ENCODE results near the gene CIITA.
"Not testable (repeated sequence)": the region's sequence is repeated elsewhere in the genome, so short reads cannot be mapped to it uniquely, and the experiment has no call there.

CIITA gene

DNA sequence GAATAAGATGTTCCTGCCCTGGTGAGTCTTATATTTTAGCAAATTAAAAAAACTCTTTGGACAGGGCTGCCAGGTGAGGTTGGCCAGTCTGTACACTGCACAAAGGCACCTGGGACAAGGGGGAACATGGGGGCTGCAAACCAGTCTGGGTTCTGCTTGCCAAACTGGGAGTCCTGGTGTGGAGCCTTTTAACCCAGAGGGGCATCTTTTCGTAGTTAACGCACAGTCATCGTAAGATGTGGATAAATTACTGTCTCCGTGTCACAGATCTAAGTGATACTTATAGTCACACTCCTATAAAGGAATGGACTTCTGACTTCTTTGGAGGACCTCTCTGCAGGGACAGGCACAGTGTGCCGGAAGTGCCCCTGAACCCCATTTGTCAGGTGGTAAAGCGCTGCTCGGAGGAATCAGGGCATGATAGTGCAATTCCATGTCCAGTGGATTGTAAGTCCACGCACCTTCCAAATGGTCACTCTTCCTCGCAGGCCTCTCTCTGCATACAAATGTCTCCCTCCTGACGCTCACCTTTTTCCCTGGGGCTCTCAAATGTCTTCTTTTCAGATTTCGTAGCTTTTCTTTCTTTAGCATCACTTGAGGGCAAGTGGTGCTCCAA, 50.6 kb downstream of the CIITA start:
- Histone ChIP-seq H3K27ac (ENCODE audit: low read depth, low read length) (no peak overlapping the region), H2AFZ (ENCODE audit: low read depth, low read length, severe bottlenecking) (no peak overlapping the region), H3K9ac (ENCODE audit: low read length) (no peak overlapping the region), H3K79me2 (ENCODE audit: insufficient read depth, low read length) (no peaks in the 10 kb centered on the region), H3K4me3 (ENCODE audit: insufficient read depth, low read length, poor library complexity, severe bottlenecking) (no peak overlapping the region), H3K4me2 (ENCODE audit: low read depth, low read length, poor library complexity, severe bottlenecking) (no peak overlapping the region), H3K9me3 (ENCODE audit: insufficient read depth, low read length) (no peaks in the 10 kb centered on the region), H3K9me2 (replicated peaks; ENCODE audit: insufficient read depth, low read length) (no peaks in the 10 kb centered on the region), H4K20me1 (ENCODE audit: low read depth, low read length) (no peaks in the 10 kb centered on the region), H3F3A (ENCODE audit: insufficient read depth) (no peaks in the 10 kb centered on the region), H3K27me3 (ENCODE audit: low read length) (no peaks in the 10 kb centered on the region), H3K36me3 (ENCODE audit: low read length) (no peaks in the 10 kb centered on the region)
- no peak for TF ChIP-seq EZH2phosphoT487 (conservative IDR thresholded peaks at IDR 0.05; ENCODE audit: low read length)
- TF ChIP-seq, protein P1, sequence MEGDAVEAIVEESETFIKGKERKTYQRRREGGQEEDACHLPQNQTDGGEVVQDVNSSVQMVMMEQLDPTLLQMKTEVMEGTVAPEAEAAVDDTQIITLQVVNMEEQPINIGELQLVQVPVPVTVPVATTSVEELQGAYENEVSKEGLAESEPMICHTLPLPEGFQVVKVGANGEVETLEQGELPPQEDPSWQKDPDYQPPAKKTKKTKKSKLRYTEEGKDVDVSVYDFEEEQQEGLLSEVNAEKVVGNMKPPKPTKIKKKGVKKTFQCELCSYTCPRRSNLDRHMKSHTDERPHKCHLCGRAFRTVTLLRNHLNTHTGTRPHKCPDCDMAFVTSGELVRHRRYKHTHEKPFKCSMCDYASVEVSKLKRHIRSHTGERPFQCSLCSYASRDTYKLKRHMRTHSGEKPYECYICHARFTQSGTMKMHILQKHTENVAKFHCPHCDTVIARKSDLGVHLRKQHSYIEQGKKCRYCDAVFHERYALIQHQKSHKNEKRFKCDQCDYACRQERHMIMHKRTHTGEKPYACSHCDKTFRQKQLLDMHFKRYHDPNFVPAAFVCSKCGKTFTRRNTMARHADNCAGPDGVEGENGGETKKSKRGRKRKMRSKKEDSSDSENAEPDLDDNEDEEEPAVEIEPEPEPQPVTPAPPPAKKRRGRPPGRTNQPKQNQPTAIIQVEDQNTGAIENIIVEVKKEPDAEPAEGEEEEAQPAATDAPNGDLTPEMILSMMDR (IDR thresholded peaks at IDR 0.05; ENCODE audit: insufficient read depth, low read length, poor library complexity, severe bottlenecking), result no peak

DNA sequence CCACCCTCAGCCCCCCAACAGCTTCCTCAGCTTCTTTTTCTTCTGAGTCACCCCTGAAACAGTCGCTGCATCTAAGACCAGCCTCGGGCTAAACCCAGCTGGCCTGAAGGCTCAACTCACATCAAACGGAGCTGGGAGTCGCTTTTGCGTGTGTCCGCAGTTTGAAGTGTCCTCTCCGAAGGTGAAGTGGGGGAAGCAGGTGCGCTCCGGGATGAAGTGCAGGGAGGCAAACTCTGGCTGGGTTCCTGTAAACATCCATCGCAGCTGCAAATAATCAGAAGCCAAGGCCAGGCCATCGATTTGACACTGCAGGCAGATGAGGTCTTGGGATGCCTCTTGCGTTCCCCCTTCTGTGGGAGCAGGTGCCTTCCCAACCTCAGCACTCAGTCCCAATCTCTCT, 52.1 kb downstream of the CIITA start:
- not testable (repeated sequence) for H4K20me1 ChIP-seq (ENCODE audit: low read depth, low read length); H3K36me3 ChIP-seq (ENCODE audit: low read length); H2AFZ ChIP-seq (ENCODE audit: low read depth, low read length, severe bottlenecking); H3F3A ChIP-seq (ENCODE audit: insufficient read depth); H3K79me2 ChIP-seq (ENCODE audit: insufficient read depth, low read length); H3K4me2 ChIP-seq (ENCODE audit: low read depth, low read length, poor library complexity, severe bottlenecking); H3K27me3 ChIP-seq (ENCODE audit: low read length); H3K9me2 ChIP-seq (replicated peaks; ENCODE audit: insufficient read depth, low read length); H3K27ac ChIP-seq (ENCODE audit: low read depth, low read length); H3K9ac ChIP-seq (ENCODE audit: low read length); H3K9me3 ChIP-seq (ENCODE audit: insufficient read depth, low read length); H3K4me3 ChIP-seq (ENCODE audit: insufficient read depth, low read length, poor library complexity, severe bottlenecking)

DNA sequence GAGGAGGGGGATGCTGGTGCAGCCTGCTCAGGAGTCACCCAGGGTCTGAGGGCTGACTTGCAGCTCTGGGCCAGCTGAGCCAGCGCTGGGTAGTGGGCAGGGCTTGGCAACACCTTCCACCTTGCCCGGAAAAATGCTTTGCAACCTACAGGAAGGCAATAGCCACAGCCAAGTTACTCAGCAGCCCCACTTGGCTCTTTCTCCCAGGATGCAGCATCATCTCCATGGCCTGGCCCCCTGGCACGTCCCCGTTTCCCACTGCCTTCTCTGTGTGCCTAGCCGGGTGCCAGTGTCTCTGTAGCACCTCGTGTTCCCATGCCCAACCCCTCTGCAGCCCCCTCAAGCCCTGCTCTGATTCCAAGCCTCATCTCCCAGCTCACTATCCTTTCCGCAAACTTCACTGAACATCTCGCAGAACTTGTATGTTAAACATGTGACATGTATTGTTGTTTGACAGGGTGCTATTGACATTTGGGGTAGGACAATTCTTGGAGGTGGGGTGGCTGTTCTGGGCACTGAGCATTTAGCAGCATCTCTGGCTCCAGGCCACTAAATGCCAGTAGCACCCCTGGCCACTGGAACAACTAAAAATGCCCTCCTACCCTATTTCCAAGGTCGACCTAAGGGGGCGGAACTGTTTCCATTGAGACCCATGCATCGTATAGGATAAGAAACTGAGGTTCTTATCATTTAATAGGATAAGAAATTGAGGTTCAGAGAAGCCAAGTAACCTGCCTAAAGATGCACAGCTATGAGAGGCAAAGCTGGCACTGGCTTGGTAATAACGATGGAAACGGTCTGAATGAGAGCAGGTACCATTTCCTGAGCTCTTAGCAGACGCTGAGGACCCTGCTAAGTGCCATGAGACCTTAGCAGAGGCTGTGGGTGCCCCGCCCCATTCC, 53.1 kb downstream of the CIITA start:
- Histone ChIP-seq H3K4me2 (ENCODE audit: low read depth, low read length, poor library complexity, severe bottlenecking) (no peak overlapping the region), H3F3A (ENCODE audit: insufficient read depth) (no peaks in the 10 kb centered on the region), H3K4me3 (ENCODE audit: insufficient read depth, low read length, poor library complexity, severe bottlenecking) (no peak overlapping the region), H3K27ac (ENCODE audit: low read depth, low read length) (no peak overlapping the region), H3K36me3 (ENCODE audit: low read length) (no peaks in the 10 kb centered on the region), H3K9me2 (replicated peaks; ENCODE audit: insufficient read depth, low read length) (no peaks in the 10 kb centered on the region), H3K27me3 (ENCODE audit: low read length) (no peaks in the 10 kb centered on the region), H2AFZ (ENCODE audit: low read depth, low read length, severe bottlenecking) (no peak overlapping the region), H4K20me1 (ENCODE audit: low read depth, low read length) (no peaks in the 10 kb centered on the region), H3K9ac (ENCODE audit: low read length) (no peak overlapping the region), H3K79me2 (ENCODE audit: insufficient read depth, low read length) (no peaks in the 10 kb centered on the region), H3K9me3 (ENCODE audit: insufficient read depth, low read length) (no peaks in the 10 kb centered on the region)
- TF ChIP-seq EZH2phosphoT487 (conservative IDR thresholded peaks at IDR 0.05; ENCODE audit: low read length), result no peak

DNA sequence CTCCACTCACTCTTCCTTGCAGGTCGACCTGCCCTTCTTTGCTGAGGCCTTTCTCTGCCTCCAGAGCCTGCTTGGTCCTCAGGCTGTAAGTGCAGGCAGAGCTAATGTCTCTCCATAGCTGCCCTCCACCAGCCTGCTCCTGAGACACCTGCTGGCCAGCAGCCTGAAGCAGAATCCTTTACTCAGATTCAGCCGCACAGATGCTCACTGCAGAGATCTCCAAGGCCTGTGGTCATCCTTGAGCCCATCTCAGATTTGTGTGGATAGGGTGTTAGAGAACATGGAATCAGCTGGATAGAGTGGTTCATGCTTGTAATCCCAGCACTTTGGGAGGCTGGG, 53.7 kb downstream of the CIITA start:
- no peak overlapping the region for H3K4me3 ChIP-seq (ENCODE audit: insufficient read depth, low read length, poor library complexity, severe bottlenecking)
- TF ChIP-seq EZH2phosphoT487 (conservative IDR thresholded peaks at IDR 0.05; ENCODE audit: low read length), result no peak
- TF ChIP-seq, protein P1 (IDR thresholded peaks at IDR 0.05; ENCODE audit: insufficient read depth, low read length, poor library complexity, severe bottlenecking), result no peak
- H3K27me3 ChIP-seq (ENCODE audit: low read length), result no peaks in the 10 kb centered on the region
- no peak overlapping the region for H3K27ac ChIP-seq (ENCODE audit: low read depth, low read length)
- H3K4me2 ChIP-seq (ENCODE audit: low read depth, low read length, poor library complexity, severe bottlenecking), result no peak overlapping the region
- H3K36me3 ChIP-seq (ENCODE audit: low read length), result no peaks in the 10 kb centered on the region
- no peaks in the 10 kb centered on the region for H3K9me3 ChIP-seq (ENCODE audit: insufficient read depth, low read length)
- no peaks in the 10 kb centered on the region for H4K20me1 ChIP-seq (ENCODE audit: low read depth, low read length)
- H3K9me2 ChIP-seq (replicated peaks; ENCODE audit: insufficient read depth, low read length), result no peaks in the 10 kb centered on the region
- no peaks in the 10 kb centered on the region for H3F3A ChIP-seq (ENCODE audit: insufficient read depth)
- no peak overlapping the region for H2AFZ ChIP-seq (ENCODE audit: low read depth, low read length, severe bottlenecking)
- H3K79me2 ChIP-seq (ENCODE audit: insufficient read depth, low read length), result no peaks in the 10 kb centered on the region
- no peak overlapping the region for H3K9ac ChIP-seq (ENCODE audit: low read length)

Data from SU-DHL-6 (cell line).